Erythroblast (primary cell): ENCODE data around the gene MCUB.

Experiments
- GATA1 ChIP-seq: IDR thresholded peaks from 2 replicates; pipeline ENCODE4 v1.6.1; 2011; ENCODE audit warnings: low read depth, mild to moderate bottlenecking, control low read depth, low read length, moderate library complexity
- POLR2A ChIP-seq: IDR thresholded peaks from 2 replicates; pipeline ENCODE4 v1.6.1; 2011; ENCODE audit warnings: mild to moderate bottlenecking, low read length

DNA sequence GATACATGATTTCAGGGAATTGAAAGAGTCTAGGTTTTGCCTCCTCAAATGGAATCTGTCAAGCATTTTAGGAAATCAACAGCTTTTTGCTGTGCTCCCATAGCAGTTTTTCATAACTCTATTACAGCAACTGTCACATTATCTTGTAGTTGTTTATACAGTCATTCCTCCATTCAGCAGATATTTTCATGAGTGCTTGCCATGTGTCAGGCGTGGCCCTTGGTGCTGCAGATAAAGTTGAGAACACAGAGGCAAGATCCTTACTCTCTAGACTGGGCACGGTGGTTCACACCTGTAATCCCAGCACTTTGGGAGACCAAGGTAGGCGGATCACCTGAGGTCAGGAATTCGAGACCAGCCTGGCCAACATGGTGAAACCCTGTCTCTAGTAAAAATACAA, 67.3 kb downstream of the MCUB start:
- TF ChIP-seq POLR2A (no peak), GATA1 (no peak)
